Activated naive CD8-positive, alpha-beta T cell treated with anti-CD3 and anti-CD28 coated beads for 36 hours (primary cell): ENCODE results near the gene FANCM. TPM values are rescaled to one million over a fixed set of nuclear protein-coding genes. Genes with fewer than 3 reads are reported as not detected.

ENCODE experiments used
- DNase-seq: peaks from one replicate; pipeline ENCODE4 v3.0.0; 2021
- H3K27ac Mint-ChIP-seq: one replicate; pipeline ENCODE4 v1.8.0; 2022; ENCODE audit warnings: mild to moderate bottlenecking, moderate library complexity, mixed read lengths
- H3K27me3 Mint-ChIP-seq: one replicate; pipeline ENCODE4 v1.8.0; 2022; ENCODE audit warnings: mild to moderate bottlenecking, mixed read lengths
- H3K36me3 Mint-ChIP-seq: one replicate; pipeline ENCODE4 v1.8.0; 2021; ENCODE audit warnings: mild to moderate bottlenecking, mixed read lengths
- H3K4me1 Mint-ChIP-seq: one replicate; pipeline ENCODE4 v1.8.0; 2021; ENCODE audit warnings: mixed read lengths
- H3K4me3 Mint-ChIP-seq: one replicate; pipeline ENCODE4 v1.8.0; 2022; ENCODE audit warnings: mild to moderate bottlenecking, moderate library complexity, mixed read lengths
- H3K9me3 Mint-ChIP-seq: one replicate; pipeline ENCODE4 v1.8.0; 2022; ENCODE audit warnings: mixed read lengths
- total RNA-seq, 2 experiments: library from RNA; stranded (reverse); gene quantifications; one replicate each; pipeline ENCODE4 v1.2.3, GENCODE V29; 2021

The FANCM gene
- total RNA-seq = 10 to 100 TPM; 11.4 to 13.3 TPM

DNA sequence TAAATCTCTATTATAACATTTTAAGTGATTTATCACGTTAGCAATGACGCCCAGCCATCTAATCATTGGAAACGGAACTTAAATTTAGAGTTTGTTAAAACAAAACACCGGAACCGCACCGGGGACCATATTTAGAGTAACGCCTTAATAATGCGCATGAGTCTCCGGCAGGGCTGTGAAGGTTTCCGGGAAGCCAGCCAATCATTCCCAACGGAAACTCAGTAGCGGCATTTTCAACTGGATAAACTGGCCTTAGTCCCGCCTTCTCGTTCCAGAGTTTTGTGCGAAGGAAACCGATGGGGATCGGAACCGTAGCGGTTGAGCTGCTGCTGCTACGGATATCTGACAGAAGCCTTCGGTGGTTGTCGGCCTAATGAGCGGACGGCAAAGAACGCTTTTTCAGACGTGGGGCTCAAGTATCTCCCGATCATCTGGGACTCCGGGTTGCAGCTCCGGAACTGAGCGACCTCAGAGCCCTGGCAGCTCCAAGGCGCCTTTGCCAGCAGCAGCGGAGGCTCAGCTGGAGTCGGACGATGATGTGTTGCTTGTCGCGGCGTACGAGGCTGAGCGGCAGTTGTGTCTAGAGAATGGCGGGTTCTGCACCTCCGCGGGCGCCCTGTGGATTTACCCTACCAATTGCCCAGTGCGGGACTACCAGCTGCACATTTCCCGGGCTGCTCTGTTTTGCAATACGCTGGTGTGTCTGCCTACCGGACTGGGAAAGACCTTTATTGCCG, at the start of gene FANCM:
FANCM (plus strand) TSS at position 272 of the 737 bp plus-strand sequence; CDS start at position 374, 102 bp downstream.
- no peaks in the 10 kb centered on the region for H3K9me3 Mint-ChIP-seq
- H3K36me3 Mint-ChIP-seq = peaks cover 7% of the 10 kb centered on the region
- DNase-seq = peak; percentile 83
- peak within 1 kb of the TSS; percentile 95 for H3K27ac Mint-ChIP-seq
- peak within 1 kb of the TSS; percentile 99 for H3K4me3 Mint-ChIP-seq
- H3K4me1 Mint-ChIP-seq = peaks cover 31% of the 10 kb centered on the region
- no peaks in the 10 kb centered on the region for H3K27me3 Mint-ChIP-seq

- DNase-seq = no peak
- H3K27ac Mint-ChIP-seq = peak overlapping the region; percentile 63
- no peaks in the 10 kb centered on the region for H3K9me3 Mint-ChIP-seq
- H3K4me1 Mint-ChIP-seq = peaks cover 73% of the 10 kb centered on the region
- peaks cover 38% of the 10 kb centered on the region for H3K36me3 Mint-ChIP-seq
- H3K27me3 Mint-ChIP-seq = no peaks in the 10 kb centered on the region
- H3K4me3 Mint-ChIP-seq = no peak overlapping the region
Measured at GRCh38 chr14:45089813-45090212, 45.9 kb upstream of the FANCM start.

DNA sequence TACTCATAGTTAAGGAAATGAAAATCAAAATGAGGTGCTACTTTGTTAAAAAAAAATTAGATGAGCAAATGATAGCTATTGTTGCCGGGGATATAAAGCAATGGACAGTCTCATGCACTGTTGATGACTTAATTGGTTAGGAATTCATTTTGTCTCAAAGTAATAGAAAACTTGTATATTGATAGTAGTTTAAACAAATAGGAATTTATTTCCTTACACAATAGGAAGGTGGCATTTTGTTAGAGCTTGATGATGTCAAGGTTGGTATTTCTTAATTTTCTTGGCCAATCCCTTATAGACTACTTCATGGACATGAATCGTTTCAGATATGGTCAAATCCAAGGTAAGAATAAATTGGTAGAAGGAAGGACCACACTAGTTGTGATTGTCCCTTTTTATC, 44.0 kb upstream of the FANCM start:
- Mint-ChIP-seq H3K9me3 (no peaks in the 10 kb centered on the region), H3K4me3 (no peak overlapping the region), H3K27ac (no peak overlapping the region), H3K4me1 (peaks cover 57% of the 10 kb centered on the region), H3K36me3 (peaks cover 37% of the 10 kb centered on the region), H3K27me3 (no peaks in the 10 kb centered on the region)
- DNase-seq = no peak

DNA sequence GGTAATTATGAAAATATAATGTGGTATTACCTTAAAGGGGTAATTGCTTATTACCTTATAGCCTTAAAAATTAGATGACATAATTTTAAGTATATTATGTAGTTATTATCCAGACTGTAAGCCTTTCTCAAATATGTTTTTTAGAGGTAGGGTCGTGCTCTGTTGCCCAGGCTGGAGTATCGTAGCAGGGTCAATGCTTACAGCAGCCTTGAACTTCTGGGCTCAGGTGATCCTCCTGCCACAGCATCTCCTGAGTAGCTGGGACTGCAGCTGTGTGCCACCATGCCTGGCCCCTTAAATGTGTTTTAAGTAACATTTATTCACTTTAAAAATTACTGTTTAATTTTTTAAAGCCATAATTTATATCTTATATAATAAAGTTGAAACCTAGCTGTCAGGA, 41.5 kb upstream of the FANCM start:
- H3K9me3 Mint-ChIP-seq = no peaks in the 10 kb centered on the region
- no peak for DNase-seq
- no peak overlapping the region for H3K4me3 Mint-ChIP-seq
- peaks cover 39% of the 10 kb centered on the region for H3K36me3 Mint-ChIP-seq
- peaks cover 41% of the 10 kb centered on the region for H3K4me1 Mint-ChIP-seq
- H3K27me3 Mint-ChIP-seq = no peaks in the 10 kb centered on the region
- H3K27ac Mint-ChIP-seq = no peak overlapping the region

DNA sequence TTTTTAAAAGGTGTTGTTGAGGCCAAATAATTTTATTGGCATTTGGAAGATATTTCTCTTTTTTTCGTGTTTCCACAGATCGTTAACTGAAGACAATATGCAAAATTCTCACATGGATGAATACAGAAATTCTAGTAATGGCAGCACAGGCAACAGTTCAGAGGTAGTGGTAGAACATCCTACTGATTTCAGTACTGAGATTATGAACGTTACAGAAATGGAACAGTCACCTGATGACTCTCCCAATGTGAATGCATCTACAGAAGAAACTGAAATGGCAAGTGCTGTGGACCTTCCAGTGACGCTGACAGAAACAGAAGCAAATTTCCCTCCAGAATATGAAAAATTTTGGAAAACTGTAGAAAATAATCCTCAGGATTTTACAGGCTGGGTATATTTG, 40.6 kb upstream of the FANCM start:
- no peak for DNase-seq
- H3K27me3 Mint-ChIP-seq = no peaks in the 10 kb centered on the region
- H3K4me3 Mint-ChIP-seq = no peak overlapping the region
- peaks cover 32% of the 10 kb centered on the region for H3K4me1 Mint-ChIP-seq
- no peaks in the 10 kb centered on the region for H3K9me3 Mint-ChIP-seq
- H3K27ac Mint-ChIP-seq = no peak overlapping the region
- H3K36me3 Mint-ChIP-seq = peaks cover 45% of the 10 kb centered on the region

- no peak for DNase-seq
- H3K27me3 Mint-ChIP-seq = no peaks in the 10 kb centered on the region
- H3K36me3 Mint-ChIP-seq = peaks cover 48% of the 10 kb centered on the region
- H3K4me3 Mint-ChIP-seq = no peak overlapping the region
- H3K4me1 Mint-ChIP-seq = peaks cover 22% of the 10 kb centered on the region
- H3K27ac Mint-ChIP-seq = no peak overlapping the region
- no peaks in the 10 kb centered on the region for H3K9me3 Mint-ChIP-seq
Measured at GRCh38 chr14:45096218-45096617, 39.5 kb upstream of the FANCM start.

DNA sequence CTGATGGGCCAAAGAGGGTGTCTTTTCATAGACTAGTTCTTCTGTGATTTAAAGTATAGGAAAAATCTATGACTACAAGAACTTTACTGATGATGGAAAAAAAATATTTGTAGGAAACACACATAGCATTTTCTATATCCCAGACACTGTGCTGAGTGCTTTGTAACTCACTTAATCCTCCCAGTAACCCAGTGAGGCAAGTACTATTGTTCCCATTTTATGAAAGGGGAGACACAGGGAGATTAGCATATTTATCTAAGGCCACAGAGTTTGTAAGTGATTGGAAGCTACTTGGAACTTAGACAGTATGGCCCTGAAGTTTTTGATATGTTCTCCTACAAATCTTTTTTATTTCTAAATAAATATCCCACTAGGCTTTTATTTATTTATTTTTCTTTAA, 31.9 kb upstream of the FANCM start:
- Mint-ChIP-seq H3K4me3 (no peak overlapping the region), H3K4me1 (peaks cover 6% of the 10 kb centered on the region), H3K36me3 (peaks cover 29% of the 10 kb centered on the region), H3K27me3 (no peaks in the 10 kb centered on the region), H3K27ac (no peak overlapping the region), H3K9me3 (no peaks in the 10 kb centered on the region)
- no peak for DNase-seq

- DNase-seq = no peak
- Mint-ChIP-seq H3K27me3 (no peaks in the 10 kb centered on the region), H3K36me3 (peaks cover 24% of the 10 kb centered on the region), H3K4me1 (peaks cover 6% of the 10 kb centered on the region), H3K9me3 (no peaks in the 10 kb centered on the region), H3K27ac (no peak overlapping the region), H3K4me3 (no peak overlapping the region)
Measured at GRCh38 chr14:45104561-45104960, 31.2 kb upstream of the FANCM start.

- H3K27me3 Mint-ChIP-seq = no peaks in the 10 kb centered on the region
- peaks cover 26% of the 10 kb centered on the region for H3K36me3 Mint-ChIP-seq
- H3K27ac Mint-ChIP-seq = peak overlapping the region; percentile 77
- H3K9me3 Mint-ChIP-seq = no peaks in the 10 kb centered on the region
- no peak overlapping the region for H3K4me3 Mint-ChIP-seq
- peaks cover 24% of the 10 kb centered on the region for H3K4me1 Mint-ChIP-seq
- DNase-seq = no peak
Measured at GRCh38 chr14:45112896-45113781, 22.6 kb upstream of the FANCM start.

DNA sequence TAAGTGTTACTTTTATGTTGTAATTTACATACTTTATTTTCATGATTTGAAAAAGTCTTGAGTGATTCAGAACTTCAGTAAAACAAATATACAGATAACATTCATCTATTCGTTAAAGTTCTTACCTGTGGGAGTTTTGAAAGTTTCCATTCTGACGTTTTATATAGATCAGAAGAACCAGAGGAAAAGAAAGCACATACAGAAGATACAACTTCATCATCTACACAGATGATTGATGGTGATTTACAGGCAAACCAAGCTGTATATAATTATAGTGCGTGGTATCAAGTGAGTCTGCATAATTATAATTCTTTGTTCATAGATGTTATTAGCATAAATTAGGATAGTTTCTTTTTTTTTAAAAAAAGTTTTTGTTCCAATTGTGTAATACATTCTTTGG, 21.4 kb upstream of the FANCM start:
- H3K4me1 Mint-ChIP-seq = peaks cover 24% of the 10 kb centered on the region
- H3K27me3 Mint-ChIP-seq = no peaks in the 10 kb centered on the region
- H3K9me3 Mint-ChIP-seq = no peaks in the 10 kb centered on the region
- H3K27ac Mint-ChIP-seq = peak overlapping the region; percentile 70
- DNase-seq = no peak
- peaks cover 26% of the 10 kb centered on the region for H3K36me3 Mint-ChIP-seq
- H3K4me3 Mint-ChIP-seq = no peak overlapping the region

GRCh38 chr14:45118594-45118993, 17.1 kb upstream of the FANCM start:
- Mint-ChIP-seq H3K9me3 (peaks cover 1% of the 10 kb centered on the region), H3K36me3 (peaks cover 20% of the 10 kb centered on the region), H3K27me3 (no peaks in the 10 kb centered on the region), H3K27ac (no peak overlapping the region), H3K4me1 (peaks cover 13% of the 10 kb centered on the region), H3K4me3 (no peak overlapping the region)
- DNase-seq = no peak

- Mint-ChIP-seq H3K4me3 (no peak overlapping the region), H3K36me3 (peaks cover 22% of the 10 kb centered on the region), H3K4me1 (peaks cover 5% of the 10 kb centered on the region), H3K27me3 (no peaks in the 10 kb centered on the region), H3K27ac (no peak overlapping the region), H3K9me3 (peaks cover 1% of the 10 kb centered on the region)
- DNase-seq = no peak
Measured at GRCh38 chr14:45120096-45120495, 15.6 kb upstream of the FANCM start.

- DNase-seq = no peak
- peaks cover 3% of the 10 kb centered on the region for H3K4me1 Mint-ChIP-seq
- peaks cover 1% of the 10 kb centered on the region for H3K9me3 Mint-ChIP-seq
- H3K27me3 Mint-ChIP-seq = no peaks in the 10 kb centered on the region
- no peak overlapping the region for H3K4me3 Mint-ChIP-seq
- H3K27ac Mint-ChIP-seq = no peak overlapping the region
- H3K36me3 Mint-ChIP-seq = peaks cover 23% of the 10 kb centered on the region
Measured at GRCh38 chr14:45123271-45123670, 12.5 kb upstream of the FANCM start.

- no peak overlapping the region for H3K4me3 Mint-ChIP-seq
- no peaks in the 10 kb centered on the region for H3K27me3 Mint-ChIP-seq
- peaks cover 6% of the 10 kb centered on the region for H3K4me1 Mint-ChIP-seq
- H3K36me3 Mint-ChIP-seq = peaks cover 25% of the 10 kb centered on the region
- H3K9me3 Mint-ChIP-seq = peaks cover 1% of the 10 kb centered on the region
- DNase-seq = no peak
- H3K27ac Mint-ChIP-seq = no peak overlapping the region
Measured at GRCh38 chr14:45125754-45126153, 10.0 kb upstream of the FANCM start.

GRCh38 chr14:45128963-45129629, 6.6 kb upstream of the FANCM start:
- Mint-ChIP-seq H3K27me3 (no peaks in the 10 kb centered on the region), H3K9me3 (no peaks in the 10 kb centered on the region), H3K4me3 (no peak overlapping the region), H3K27ac (no peak overlapping the region), H3K4me1 (peaks cover 16% of the 10 kb centered on the region), H3K36me3 (peaks cover 14% of the 10 kb centered on the region)
- DNase-seq = no peak
